ENCODE results near the gene ZBTB37. TPM values are rescaled to one million over a fixed set of nuclear protein-coding genes. Genes with fewer than 3 reads are reported as not detected.

Gene ZBTB37
- total and polyA plus RNA-seq, 2 of the 4 experiments (the other 2 are of a cell fraction) = 1.0 to 13.1 TPM

DNA sequence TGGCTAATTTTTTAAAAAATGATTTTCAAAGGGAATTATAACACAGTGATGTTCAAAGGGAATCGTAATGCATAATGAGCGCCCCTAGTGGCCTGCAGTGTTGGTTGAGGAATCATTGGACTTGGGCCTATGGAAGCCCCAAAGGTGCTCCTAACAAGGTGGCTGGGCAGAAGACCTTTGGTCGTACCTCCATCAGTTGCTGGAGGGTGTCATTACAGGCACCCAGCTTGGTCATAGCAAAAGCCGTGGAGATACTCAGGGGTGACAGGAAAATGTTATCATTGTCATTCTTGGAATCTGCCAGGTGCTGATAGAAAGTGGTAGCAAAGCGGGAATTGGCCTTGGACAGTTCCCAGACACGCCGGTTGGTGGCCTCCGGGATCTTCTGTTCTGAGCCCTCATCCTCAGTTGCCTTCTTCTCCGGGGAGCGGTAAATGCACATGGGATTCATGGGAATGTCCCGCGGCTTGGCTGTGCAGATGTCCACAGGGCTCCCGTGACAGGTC lies 46.2 kb downstream of the ZBTB37 start:
- H3K4ac ChIP-seq (ENCODE audit: low read depth, low read length) = no peak overlapping the region
- intact Hi-C loops (cut with micrococcal nuclease) = no loop called here

More for the DNA sequence above, 46.2 kb downstream of the ZBTB37 start:
- no peak overlapping the region for H2BK15ac ChIP-seq (ENCODE audit: low read depth, low read length)
- H2AK9ac ChIP-seq (replicated peaks; ENCODE audit: low read depth, low read length, poor library complexity) = no peak overlapping the region
- H3K4me3 ChIP-seq (ENCODE audit: insufficient read depth, low read depth, low read length) = no peak overlapping the region
- TF ChIP-seq, protein P1, sequence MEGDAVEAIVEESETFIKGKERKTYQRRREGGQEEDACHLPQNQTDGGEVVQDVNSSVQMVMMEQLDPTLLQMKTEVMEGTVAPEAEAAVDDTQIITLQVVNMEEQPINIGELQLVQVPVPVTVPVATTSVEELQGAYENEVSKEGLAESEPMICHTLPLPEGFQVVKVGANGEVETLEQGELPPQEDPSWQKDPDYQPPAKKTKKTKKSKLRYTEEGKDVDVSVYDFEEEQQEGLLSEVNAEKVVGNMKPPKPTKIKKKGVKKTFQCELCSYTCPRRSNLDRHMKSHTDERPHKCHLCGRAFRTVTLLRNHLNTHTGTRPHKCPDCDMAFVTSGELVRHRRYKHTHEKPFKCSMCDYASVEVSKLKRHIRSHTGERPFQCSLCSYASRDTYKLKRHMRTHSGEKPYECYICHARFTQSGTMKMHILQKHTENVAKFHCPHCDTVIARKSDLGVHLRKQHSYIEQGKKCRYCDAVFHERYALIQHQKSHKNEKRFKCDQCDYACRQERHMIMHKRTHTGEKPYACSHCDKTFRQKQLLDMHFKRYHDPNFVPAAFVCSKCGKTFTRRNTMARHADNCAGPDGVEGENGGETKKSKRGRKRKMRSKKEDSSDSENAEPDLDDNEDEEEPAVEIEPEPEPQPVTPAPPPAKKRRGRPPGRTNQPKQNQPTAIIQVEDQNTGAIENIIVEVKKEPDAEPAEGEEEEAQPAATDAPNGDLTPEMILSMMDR (conservative IDR thresholded peaks at IDR 0.05; ENCODE audit: low read depth, low read length) = peak; percentile 43
- TF ChIP-seq POLR2A (IDR thresholded peaks at IDR 0.05; ENCODE audit: low read depth, low read length) = no peak
- peak; percentile 23; the same call in 1 of the 2 replicates for TF ChIP-seq RAD21 (IDR thresholded peaks at IDR 0.05; ENCODE audit: low read length)
- no peak for TF ChIP-seq RFX5 (IDR thresholded peaks at IDR 0.05; ENCODE audit: low read depth, low read length)
- H3K36me3 ChIP-seq (ENCODE audit: control insufficient read depth, insufficient read depth, low read length) = no peaks in the 10 kb centered on the region
- H3K79me1 ChIP-seq (ENCODE audit: low read depth in 1 of 2, low read length in 2 of 2) = no peaks in the 10 kb centered on the region
- no peak overlapping the region for H3K56ac ChIP-seq (ENCODE audit: extremely low read depth, insufficient read depth, low read length)
- H3K9me1 ChIP-seq (ENCODE audit: insufficient read depth, low read length) = no peaks in the 10 kb centered on the region
- dilution Hi-C loops (cut with HindIII; ENCODE audit: low sequenced_read_pairs, unreplicated experiment) (no loop called here), in situ Hi-C loops (cut with MboI; ENCODE audit: low sequenced_read_pairs) (no loop called here)
- H3K27me3 ChIP-seq (ENCODE audit: control insufficient read depth, insufficient read depth, low read length) = no peaks in the 10 kb centered on the region
- DNase-seq = peak; percentile 18
- no peak overlapping the region for H3K27ac ChIP-seq (ENCODE audit: insufficient read depth, low read length)
- no peak overlapping the region for H2BK5ac ChIP-seq (ENCODE audit: low read depth, low read length, poor library complexity, severe bottlenecking)
- no peak overlapping the region for H2BK120ac ChIP-seq (ENCODE audit: low read depth, low read length)
- H4K5ac ChIP-seq (ENCODE audit: low read depth, low read length) = no peak overlapping the region
- WGBS, 2 experiments (ENCODE audit: extremely low coverage in 2 of 2, insufficient read length in 1 of 2) = 85% methylated on average over 8 of the region's 13 CpGs; no CpG with 5 or more reads in 1 of the 2 experiments
- no peaks in the 10 kb centered on the region for H3K9me3 ChIP-seq (ENCODE audit: control insufficient read depth, insufficient read depth, low read length)
- POLR2A ChIA-PET (ENCODE audit: unreplicated experiment) = no interaction called here
- H3K14ac ChIP-seq (replicated peaks; ENCODE audit: low read depth, low read length) = no peak overlapping the region
- CTCF ChIA-PET = no interaction called here
- no peak overlapping the region for H2BK20ac ChIP-seq (ENCODE audit: low read depth, low read length)
- H3K4me1 ChIP-seq (ENCODE audit: control insufficient read depth, insufficient read depth, low read length) = no peaks in the 10 kb centered on the region
- no peak overlapping the region for H4K8ac ChIP-seq (ENCODE audit: low read depth in 2 of 2, low read length in 2 of 2)
- H3K23ac ChIP-seq (ENCODE audit: low read depth, low read length) = no peak overlapping the region
- no peak for ATAC-seq (ENCODE audit: low read depth)
- no peak overlapping the region for H2AK5ac ChIP-seq (ENCODE audit: low read depth, low read length)
- no peak overlapping the region for H3K18ac ChIP-seq (ENCODE audit: low read depth, low read length)
- no peak overlapping the region for H3K9ac ChIP-seq (ENCODE audit: low read depth, low read length)
- no TSS peak for BruUV-seq (replicated peaks)
- H3K4me2 ChIP-seq (ENCODE audit: low read depth, low read length) = no peak overlapping the region
- H2AFZ ChIP-seq (replicated peaks; ENCODE audit: low read length, poor library complexity) = no peak overlapping the region
- H4K20me1 ChIP-seq (ENCODE audit: insufficient read depth, low read length) = no peaks in the 10 kb centered on the region
- H4K91ac ChIP-seq (ENCODE audit: insufficient read depth, low read depth, low read length) = no peak overlapping the region

Data from IMR-90 (cell line).